Esophagus squamous epithelium (tissue), 5 donors: ENCODE results near the gene SETD5. TPM values are rescaled to one million over a fixed set of nuclear protein-coding genes. Genes with fewer than 3 reads are reported as not detected.

Experiments
- DNase-seq: peaks from one replicate; lab custom pipeline; 2025; lab: John Stamatoyannopoulos, UW
- H3K27ac ChIP-seq, 4 donors: fragments of 200-600 bp; sonication (generic); one replicate each; pipeline ENCODE4 v1.5.1; 2016 to 2019; ENCODE audit warnings: mild to moderate bottlenecking in 1 of 4
- H3K27me3 ChIP-seq, 4 donors: fragments of 200-600 bp; sonication (generic); 1 replicate in 3 of 4; 2 replicates in 1 of 4; pipeline versions ENCODE4 v1.5.1 to v1.6.0; 2017 to 2021; ENCODE audit warnings: antibody characterized with exemption in 1 of 4
- H3K36me3 ChIP-seq, 3 donors: fragments of 200-600 bp; sonication (generic); one replicate each; pipeline ENCODE4 v1.5.1; 2016 to 2019
- H3K4me1 ChIP-seq, 3 donors: fragments of 200-600 bp; sonication (generic); one replicate each; pipeline ENCODE4 v1.5.1; 2017 to 2019
- H3K4me3 ChIP-seq, 4 donors: fragments of 200-600 bp; sonication (generic); 1 replicate in 3 of 4; 2 replicates in 1 of 4; pipeline ENCODE4 v1.5.1; 2016 to 2019; ENCODE audit warnings: mild to moderate bottlenecking in 2 of 4, moderate library complexity in 1 of 4
- H3K9me3 ChIP-seq, 3 donors: fragments of 200-600 bp; sonication (generic); one replicate each; pipeline ENCODE4 v1.5.1; 2016 to 2019
- CTCF ChIP-seq, 6 experiments: fragments of 450-650 bp in 4 of 6; fragments of 200-600 bp in 2 of 6; sonication (generic) in 2 of 6; IDR thresholded peaks; one replicate each; pipeline ENCODE4 v1.5.1; 2016 to 2019; ENCODE audit warnings: antibody characterized with exemption in 6 of 6, mild to moderate bottlenecking in 4 of 6, moderate library complexity in 4 of 6
- POLR2A ChIP-seq, 4 donors: fragments of 450-650 bp; IDR thresholded peaks; one replicate each; pipeline ENCODE4 v1.6.1; 2017; ENCODE audit warnings: antibody characterized with exemption in 4 of 4, mild to moderate bottlenecking in 4 of 4, moderate library complexity in 3 of 4
- WGBS, 2 donors: methylation state at CpG; one replicate each; pipeline ENCODE4 v1.1.5; 2018; 5-methylcytosine and 5-hydroxymethylcytosine counted together
- intact Hi-C: fragments of 100-400 bp; cut with DNase I; formaldehyde crosslinking; loops from one replicate; pipeline ENCODE4 v1.15.0; 2022
- total RNA-seq, 4 donors: library from RNA; depleted of rRNA; stranded (reverse); fragments of >200 nt; gene quantifications; one replicate each; pipeline ENCODE4 v1.1.0, GENCODE V29; 2016
- donor health status: DM: yes; HTN: yes; CAD: no.

The SETD5 gene
- total RNA-seq, 4 donors from 2014 or later: 41.8 to 89.3 (median 54.4) TPM

- no peaks in the 10 kb centered on the region for H3K4me1 ChIP-seq
- WGBS, 2 donors: 91% methylated on average over 4 to 7 of the region's 7 CpGs
- peaks cover 40 to 100% (median 63%) of the 10 kb centered on the region in 3 donors for H3K36me3 ChIP-seq
- no peak for DNase-seq
- H3K27ac ChIP-seq: no peak overlapping the region
- H3K27me3 ChIP-seq: no peaks in the 10 kb centered on the region
- no peak overlapping the region for H3K4me3 ChIP-seq
- intact Hi-C loops: no loop called here
- TF ChIP-seq CTCF (IDR thresholded peaks at IDR 0.05) (no peak), POLR2A (IDR thresholded peaks at IDR 0.05) (no peak)
- H3K9me3 ChIP-seq: no peaks in the 10 kb centered on the region
These were observed 71.0 kb downstream of the SETD5 start for GRCh38 chr3:9468460-9468859.

- no peaks in the 10 kb centered on the region for H3K9me3 ChIP-seq
- WGBS, 2 donors: 94 to 98% methylated on average over 3 of the region's 3 CpGs
- TF ChIP-seq CTCF (IDR thresholded peaks at IDR 0.05) (no peak), POLR2A (IDR thresholded peaks at IDR 0.05) (no peak)
- H3K27ac ChIP-seq: no peak overlapping the region
- no peaks in the 10 kb centered on the region for H3K4me1 ChIP-seq
- no peak for DNase-seq
- no peaks in the 10 kb centered on the region for H3K27me3 ChIP-seq
- no peak overlapping the region for H3K4me3 ChIP-seq
- H3K36me3 ChIP-seq: peaks cover 32 to 100% (median 70%) of the 10 kb centered on the region in 3 donors
- intact Hi-C loops: no loop called here
These were observed 72.6 kb downstream of the SETD5 start for GRCh38 chr3:9469986-9470385.

- intact Hi-C loops: no loop called here
- Histone ChIP-seq H3K27me3 (no peaks in the 10 kb centered on the region), H3K9me3 (no peaks in the 10 kb centered on the region), H3K27ac (no peak overlapping the region), H3K36me3 (peaks cover 43 to 100% (median 70%) of the 10 kb centered on the region in 3 donors), H3K4me1 (no peaks in the 10 kb centered on the region), H3K4me3 (no peak overlapping the region)
- TF ChIP-seq POLR2A (IDR thresholded peaks at IDR 0.05) (no peak), CTCF (IDR thresholded peaks at IDR 0.05) (no peak)
- no peak for DNase-seq
These were observed 76.2 kb downstream of the SETD5 start for GRCh38 chr3:9473496-9474065.

DNA sequence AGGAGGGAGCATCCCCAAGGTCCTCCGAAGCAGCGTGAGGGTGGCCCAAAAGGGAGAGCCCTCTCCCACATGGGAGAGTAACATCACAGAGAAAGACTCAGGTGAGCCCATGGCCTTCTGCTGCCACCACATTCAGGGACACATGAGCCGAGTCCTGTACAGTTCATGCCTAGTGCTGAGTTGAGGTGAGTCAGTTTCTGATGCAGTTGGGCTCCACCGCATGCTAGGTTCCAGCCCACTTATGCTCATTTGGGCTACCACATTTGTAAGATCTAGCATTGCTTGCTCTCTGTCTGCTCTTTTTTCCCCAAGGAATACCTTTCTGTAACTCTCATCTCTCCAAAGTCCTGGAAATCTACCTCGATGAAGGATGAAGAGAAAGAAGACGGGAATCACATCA, 77.1 kb downstream of the SETD5 start:
- Histone ChIP-seq H3K9me3 (no peaks in the 10 kb centered on the region), H3K36me3 (peaks cover 43 to 100% (median 68%) of the 10 kb centered on the region in 3 donors), H3K27me3 (no peaks in the 10 kb centered on the region), H3K4me3 (no peak overlapping the region), H3K4me1 (no peaks in the 10 kb centered on the region), H3K27ac (no peak overlapping the region)
- WGBS, 2 donors: 85 to 92% methylated on average over 5 to 6 of the region's 6 CpGs
- DNase-seq: no peak
- TF ChIP-seq POLR2A (IDR thresholded peaks at IDR 0.05): no peak
- TF ChIP-seq CTCF (IDR thresholded peaks at IDR 0.05): no peak
- intact Hi-C loops: no loop called here

GRCh38 chr3:9476935-9477334, 79.5 kb downstream of the SETD5 start:
- H3K27me3 ChIP-seq: no peaks in the 10 kb centered on the region
- H3K36me3 ChIP-seq: peaks cover 36 to 100% (median 56%) of the 10 kb centered on the region in 3 donors

More at GRCh38 chr3:9476935-9477334, 79.5 kb downstream of the SETD5 start:
- H3K27ac ChIP-seq: no peak overlapping the region
- H3K4me3 ChIP-seq: no peak overlapping the region
- H3K4me1 ChIP-seq: no peaks in the 10 kb centered on the region
- 91 to 96% methylated on average over 4 to 5 of the region's 5 CpGs for WGBS, 2 donors
- TF ChIP-seq POLR2A (IDR thresholded peaks at IDR 0.05) (no peak), CTCF (IDR thresholded peaks at IDR 0.05) (no peak)
- intact Hi-C loops: no loop called here
- no peak for DNase-seq
- H3K9me3 ChIP-seq: no peaks in the 10 kb centered on the region
